Upper lobe of left lung (tissue), 6 donors: Measurements from ENCODE around the gene GRM6. TPM values are rescaled to one million over a fixed set of nuclear protein-coding genes. Genes with fewer than 3 reads are reported as not detected.

Experiments
- ATAC-seq, 2 donors: fragments of 200-7000 bp; cut with Tn5 transposase; one replicate each; pipeline ENCODE4 v1.9.1; 2022; ENCODE audit warnings: mild to moderate bottlenecking in 2 of 2, moderate library complexity in 2 of 2; ENCODE audit not compliant: low FRiP score in 2 of 2
- DNase-seq, 2 donors: peaks; one replicate each; pipeline ENCODE4 v3.0.0-alpha.2; 2019 to 2020
- H3K27ac ChIP-seq, 4 donors: fragments of 200-600 bp; sonication (generic); one replicate each; pipeline ENCODE4 v1.5.1; 2016 to 2019
- H3K27me3 ChIP-seq, 4 donors: fragments of 200-600 bp; sonication (generic); one replicate each; pipeline ENCODE4 v1.5.1; 2017 to 2019
- H3K36me3 ChIP-seq, 4 donors: fragments of 200-600 bp; sonication (generic); one replicate each; pipeline ENCODE4 v1.5.1; 2016 to 2019
- H3K4me1 ChIP-seq, 4 donors: fragments of 200-600 bp; sonication (generic); one replicate each; pipeline ENCODE4 v1.5.1; 2018 to 2019
- H3K4me3 ChIP-seq, 4 donors: fragments of 200-600 bp; sonication (generic); one replicate each; pipeline ENCODE4 v1.5.1; 2017 to 2019; ENCODE audit warnings: mild to moderate bottlenecking in 2 of 4, moderate library complexity in 1 of 4
- H3K9me3 ChIP-seq, 4 donors: fragments of 200-600 bp; sonication (generic); one replicate each; pipeline ENCODE4 v1.5.1; 2018 to 2019
- EP300 ChIP-seq, 4 donors: sonication (generic); formaldehyde crosslinking; IDR thresholded peaks; one replicate each; pipeline ENCODE4 v1.5.1; 2017; ENCODE audit warnings: antibody characterized with exemption in 4 of 4, control low read depth in 2 of 4
- POLR2A ChIP-seq, 4 donors: fragments of 450-650 bp; IDR thresholded peaks; one replicate each; pipeline ENCODE4 v1.5.1; 2016 to 2017; ENCODE audit warnings: antibody characterized with exemption in 4 of 4, mild to moderate bottlenecking in 2 of 4
- POLR2AphosphoS5 ChIP-seq, 2 donors: sonication (generic); formaldehyde crosslinking; IDR thresholded peaks; one replicate each; pipeline ENCODE4 v1.5.1; 2017; ENCODE audit warnings: antibody characterized with exemption in 2 of 2
- WGBS, 2 donors: methylation state at CpG; one replicate each; pipeline ENCODE4 v1.1.5; 2017 to 2018; 5-methylcytosine and 5-hydroxymethylcytosine counted together
- total RNA-seq, 6 donors: library from RNA; depleted of rRNA in 4 of 6; stranded (reverse); fragments of >200 nt in 4 of 6; gene quantifications; one replicate each; pipeline versions ENCODE4 v1.1.0 to v1.2.1, GENCODE V29; 2016 to 2021
- TF ChIP-seq, protein P1 (sequence below), 6 experiments: fragments of 450-650 bp in 4 of 6; fragments of 200-600 bp in 2 of 6; sonication (generic) in 2 of 6; IDR thresholded peaks; one replicate each; pipeline ENCODE4 v1.5.1; 2016 to 2019; ENCODE audit warnings: antibody characterized with exemption in 6 of 6
- donor health status: DM: no; HTN: no; CAD: no; lungs with moderate emphysema.
- donor health status: DM: no; HTN: yes; CAD: no; lungs with severe emphysema.

GRM6 gene
- total RNA-seq, 6 donors from 2014 or later: not detected

DNA sequence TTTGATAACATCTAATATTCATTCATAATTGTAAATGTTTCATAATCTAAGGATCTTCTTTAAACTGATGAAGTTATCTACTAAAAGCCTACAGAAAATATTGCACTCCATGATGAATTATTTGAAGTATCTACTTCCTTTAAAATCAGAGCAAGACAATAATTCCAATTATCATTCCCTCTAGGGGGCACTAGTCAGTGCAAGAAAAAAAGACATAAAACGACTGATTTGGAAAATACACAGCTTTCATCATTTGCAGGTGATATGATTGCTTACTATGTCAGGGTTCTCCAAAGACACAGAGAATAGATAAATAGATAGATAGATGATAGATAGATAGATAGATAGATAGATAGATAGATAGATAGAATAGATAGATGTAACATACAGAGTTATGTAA is 13.5 kb upstream of the GRM6 start:
- H3K27ac ChIP-seq: no peak overlapping the region
- no peaks in the 10 kb centered on the region for H3K4me1 ChIP-seq
- TF ChIP-seq POLR2AphosphoS5 (IDR thresholded peaks at IDR 0.05) (no peak), POLR2A (IDR thresholded peaks at IDR 0.05) (no peak), EP300 (IDR thresholded peaks at IDR 0.05) (no peak)
- TF ChIP-seq, protein P1, sequence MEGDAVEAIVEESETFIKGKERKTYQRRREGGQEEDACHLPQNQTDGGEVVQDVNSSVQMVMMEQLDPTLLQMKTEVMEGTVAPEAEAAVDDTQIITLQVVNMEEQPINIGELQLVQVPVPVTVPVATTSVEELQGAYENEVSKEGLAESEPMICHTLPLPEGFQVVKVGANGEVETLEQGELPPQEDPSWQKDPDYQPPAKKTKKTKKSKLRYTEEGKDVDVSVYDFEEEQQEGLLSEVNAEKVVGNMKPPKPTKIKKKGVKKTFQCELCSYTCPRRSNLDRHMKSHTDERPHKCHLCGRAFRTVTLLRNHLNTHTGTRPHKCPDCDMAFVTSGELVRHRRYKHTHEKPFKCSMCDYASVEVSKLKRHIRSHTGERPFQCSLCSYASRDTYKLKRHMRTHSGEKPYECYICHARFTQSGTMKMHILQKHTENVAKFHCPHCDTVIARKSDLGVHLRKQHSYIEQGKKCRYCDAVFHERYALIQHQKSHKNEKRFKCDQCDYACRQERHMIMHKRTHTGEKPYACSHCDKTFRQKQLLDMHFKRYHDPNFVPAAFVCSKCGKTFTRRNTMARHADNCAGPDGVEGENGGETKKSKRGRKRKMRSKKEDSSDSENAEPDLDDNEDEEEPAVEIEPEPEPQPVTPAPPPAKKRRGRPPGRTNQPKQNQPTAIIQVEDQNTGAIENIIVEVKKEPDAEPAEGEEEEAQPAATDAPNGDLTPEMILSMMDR (IDR thresholded peaks at IDR 0.05): no peak
- H3K9me3 ChIP-seq: peaks cover 0 to 18% (median 7%) of the 10 kb centered on the region in 4 donors
- 28 to 34% methylated on average over 1 of the region's 1 CpG for WGBS, 2 donors
- DNase-seq (no peak), ATAC-seq (no peak)
- H3K4me3 ChIP-seq: no peak overlapping the region
- no peaks in the 10 kb centered on the region for H3K27me3 ChIP-seq
- H3K36me3 ChIP-seq: no peaks in the 10 kb centered on the region

DNA sequence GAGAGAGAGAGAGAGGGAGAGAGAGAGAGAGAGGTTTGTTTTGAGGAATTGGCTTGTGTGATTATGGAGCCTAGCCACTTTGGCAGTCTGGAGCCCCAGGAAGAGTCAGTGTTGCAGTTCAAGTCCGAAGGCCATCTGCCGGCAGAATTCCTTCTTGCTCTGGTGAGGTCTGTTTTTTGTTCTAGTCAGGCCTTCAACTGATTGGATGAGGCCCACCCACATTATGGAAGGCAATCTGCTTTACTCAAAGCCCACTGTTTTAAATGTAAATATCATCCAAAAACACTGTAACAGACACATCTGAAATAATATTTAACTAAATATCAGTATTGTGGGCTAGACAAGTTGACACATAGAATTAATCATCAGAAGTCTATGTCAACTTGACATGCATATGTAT is 11.4 kb upstream of the GRM6 start:
- Histone ChIP-seq H3K27me3 (no peaks in the 10 kb centered on the region), H3K36me3 (no peaks in the 10 kb centered on the region), H3K9me3 (peaks cover 0 to 14% (median 3%) of the 10 kb centered on the region in 4 donors), H3K4me3 (no peak overlapping the region), H3K4me1 (no peaks in the 10 kb centered on the region), H3K27ac (no peak overlapping the region)
- no peak for ATAC-seq
- no peak for TF ChIP-seq POLR2AphosphoS5 (IDR thresholded peaks at IDR 0.05)
- TF ChIP-seq POLR2A (IDR thresholded peaks at IDR 0.05): no peak
- TF ChIP-seq, protein P1 (IDR thresholded peaks at IDR 0.05): no peak
- no peak for TF ChIP-seq EP300 (IDR thresholded peaks at IDR 0.05)
- no peak for DNase-seq
- WGBS, 2 donors: 85 to 91% methylated on average over 2 of the region's 2 CpGs

DNA sequence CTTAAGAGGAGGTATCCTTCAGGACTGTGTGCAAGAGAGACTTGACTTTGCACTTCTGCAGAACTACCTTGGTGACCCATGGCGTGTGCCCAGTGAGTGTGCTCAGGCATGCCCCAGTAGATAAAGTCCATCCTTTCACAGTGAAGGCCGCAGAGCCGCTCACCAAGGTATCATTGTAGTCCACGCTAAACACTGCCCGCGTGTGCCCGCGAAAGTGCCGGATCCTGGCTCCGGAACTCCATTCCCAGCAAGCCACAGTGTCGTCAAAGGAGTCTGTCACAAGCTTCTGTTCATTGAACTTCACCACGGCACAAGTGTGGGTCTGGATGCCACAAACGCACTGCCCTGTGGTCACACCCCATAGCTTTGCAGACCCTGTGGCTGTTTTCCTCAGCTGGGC is 3.3 kb upstream of the GRM6 start:
- Histone ChIP-seq H3K9me3 (no peaks in the 10 kb centered on the region), H3K27ac (no peak overlapping the region), H3K4me3 (no peak overlapping the region), H3K4me1 (peaks cover 0 to 13% (median 0%) of the 10 kb centered on the region in 4 donors), H3K27me3 (peaks cover 0 to 11% (median 0%) of the 10 kb centered on the region in 4 donors), H3K36me3 (no peaks in the 10 kb centered on the region)
- TF ChIP-seq POLR2A (IDR thresholded peaks at IDR 0.05) (no peak), POLR2AphosphoS5 (IDR thresholded peaks at IDR 0.05) (no peak), EP300 (IDR thresholded peaks at IDR 0.05) (no peak)
- TF ChIP-seq, protein P1 (IDR thresholded peaks at IDR 0.05): no peak
- DNase-seq: peak in 1 of 2 donors; percentile 25
- 94 to 98% methylated on average over 10 to 13 of the region's 13 CpGs for WGBS, 2 donors
- no peak for ATAC-seq

DNA sequence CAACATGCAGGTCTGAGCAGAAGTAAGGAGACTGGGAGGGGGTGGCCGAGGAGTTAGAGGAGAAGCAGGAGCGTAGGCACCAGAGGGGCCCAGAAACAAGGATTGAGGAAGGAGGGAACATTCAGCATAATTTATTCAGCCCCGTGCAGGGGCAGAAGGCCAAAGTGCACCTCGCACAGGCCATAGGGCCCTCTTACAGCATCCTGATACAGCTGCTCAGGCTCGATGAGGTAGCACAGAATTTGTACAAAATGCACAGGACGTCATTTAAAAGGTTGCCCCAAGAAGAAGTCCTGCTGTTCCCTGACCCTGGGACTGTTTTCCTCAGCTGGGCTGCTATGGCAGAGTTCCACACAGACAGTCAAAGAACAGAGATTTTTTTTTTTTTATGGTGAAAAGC is 2.1 kb upstream of the GRM6 start:
- DNase-seq (no peak), ATAC-seq (no peak)
- 66 to 78% methylated on average over 6 of the region's 6 CpGs for WGBS, 2 donors
- H3K4me1 ChIP-seq: peaks cover 0 to 13% (median 0%) of the 10 kb centered on the region in 4 donors
- H3K9me3 ChIP-seq: no peaks in the 10 kb centered on the region
- H3K36me3 ChIP-seq: no peaks in the 10 kb centered on the region
- peaks cover 0 to 11% (median 0%) of the 10 kb centered on the region in 4 donors for H3K27me3 ChIP-seq
- H3K27ac ChIP-seq: no peak overlapping the region
- no peak overlapping the region for H3K4me3 ChIP-seq
- TF ChIP-seq EP300 (IDR thresholded peaks at IDR 0.05): no peak
- no peak for TF ChIP-seq POLR2AphosphoS5 (IDR thresholded peaks at IDR 0.05)
- TF ChIP-seq POLR2A (IDR thresholded peaks at IDR 0.05): no peak
- TF ChIP-seq, protein P1 (IDR thresholded peaks at IDR 0.05): no peak

DNA sequence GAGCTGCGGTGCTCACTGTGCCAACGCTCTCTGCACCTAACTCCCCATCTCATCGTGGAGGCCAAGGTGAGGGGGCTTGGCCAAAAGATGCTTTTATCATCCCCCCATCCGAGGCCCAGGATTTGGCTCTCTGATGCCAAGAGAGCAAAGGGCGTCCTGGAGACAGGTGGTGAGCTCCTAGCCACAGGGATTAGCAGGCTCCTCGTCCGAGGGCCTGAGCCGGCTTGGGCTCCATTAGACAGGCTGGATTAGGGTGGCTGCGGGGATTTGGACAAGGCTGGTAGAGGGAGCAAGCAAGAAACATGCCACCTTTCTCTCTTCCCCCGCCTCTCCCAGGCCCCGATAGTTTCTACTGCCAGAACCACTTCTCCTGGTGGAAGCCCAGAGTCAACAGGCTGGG is 1.0 kb upstream of the GRM6 start:
- no peak for ATAC-seq
- no peak overlapping the region for H3K27ac ChIP-seq
- H3K36me3 ChIP-seq: no peaks in the 10 kb centered on the region
- H3K4me3 ChIP-seq: no peak overlapping the region
- TF ChIP-seq POLR2A (IDR thresholded peaks at IDR 0.05): no peak
- TF ChIP-seq EP300 (IDR thresholded peaks at IDR 0.05): no peak
- no peak for TF ChIP-seq POLR2AphosphoS5 (IDR thresholded peaks at IDR 0.05)
- TF ChIP-seq, protein P1 (IDR thresholded peaks at IDR 0.05): no peak
- H3K27me3 ChIP-seq: peaks cover 0 to 11% (median 0%) of the 10 kb centered on the region in 4 donors
- 67 to 80% methylated on average over 9 to 11 of the region's 11 CpGs for WGBS, 2 donors
- H3K4me1 ChIP-seq: peaks cover 0 to 13% (median 0%) of the 10 kb centered on the region in 4 donors
- H3K9me3 ChIP-seq: peaks cover 0 to 5% (median 0%) of the 10 kb centered on the region in 4 donors
- DNase-seq: peak in 1 of 2 donors; percentile 25
